ENCODE data around the gene PCSK2. TPM values are rescaled to one million over a fixed set of nuclear protein-coding genes. Genes with fewer than 3 reads are reported as not detected.

Gene PCSK2
- total and polyA plus RNA-seq, 4 donors: 0.08 to 0.14 (median 0.09) TPM; not detected in 1

DNA sequence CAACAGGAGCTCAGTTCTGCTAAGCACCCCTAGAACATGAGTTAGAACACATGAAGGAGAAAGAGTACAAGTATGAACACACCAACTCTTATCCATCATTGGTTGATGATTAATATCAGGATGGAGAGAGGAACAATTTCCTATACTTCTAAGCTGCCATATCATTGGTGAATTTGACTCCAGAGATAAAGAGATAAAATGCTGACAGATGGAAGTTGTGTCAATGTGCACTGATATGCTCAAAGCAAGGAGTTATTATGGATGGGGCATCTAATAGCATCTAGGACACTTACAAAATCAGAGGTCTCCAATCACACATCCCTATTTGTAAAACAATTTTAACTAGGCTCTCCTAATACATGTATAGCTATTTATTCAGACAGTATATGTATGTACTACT, 159.0 kb downstream of the PCSK2 start:
- no peak for DNase-seq (ENCODE audit: low spot score)
- Histone ChIP-seq H3K27ac (ENCODE audit: low read depth in 1 of 2, low read length in 2 of 2) (no peak overlapping the region), H3K4me3 (ENCODE audit: low read depth in 1 of 3, low read length in 3 of 3) (no peak overlapping the region), H3K27me3 (ENCODE audit: control insufficient read depth in 4 of 4, insufficient read depth in 4 of 4, low read length in 3 of 4) (peaks cover 0 to 4% (median 1%) of the 10 kb centered on the region in 4 donors), H3K36me3 (ENCODE audit: control insufficient read depth in 4 of 4, insufficient read depth in 3 of 4, low read depth in 1 of 4, low read length in 3 of 4) (no peaks in the 10 kb centered on the region), H3K4me1 (ENCODE audit: control insufficient read depth in 4 of 4, insufficient read depth in 4 of 4, low read length in 3 of 4) (no peaks in the 10 kb centered on the region), H3K9ac (ENCODE audit: low read depth in 1 of 2, low read length in 2 of 2) (no peak overlapping the region), H3K9me3 (ENCODE audit: control insufficient read depth in 4 of 4, low read length in 3 of 4) (no peaks in the 10 kb centered on the region)
- TF ChIP-seq TAF1 (conservative IDR thresholded peaks at IDR 0.05) (no peak), SP1 (IDR thresholded peaks at IDR 0.05) (no peak), JUND (IDR thresholded peaks at IDR 0.05) (no peak), YY1 (IDR thresholded peaks at IDR 0.05) (no peak), RXRA (IDR thresholded peaks at IDR 0.05) (no peak), HNF4A (conservative IDR thresholded peaks at IDR 0.05) (no peak), EGR1 (IDR thresholded peaks at IDR 0.05; ENCODE audit: low read depth in 2 of 2) (no peak)
- TF ChIP-seq, protein P1, sequence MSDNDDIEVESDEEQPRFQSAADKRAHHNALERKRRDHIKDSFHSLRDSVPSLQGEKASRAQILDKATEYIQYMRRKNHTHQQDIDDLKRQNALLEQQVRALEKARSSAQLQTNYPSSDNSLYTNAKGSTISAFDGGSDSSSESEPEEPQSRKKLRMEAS (IDR thresholded peaks at IDR 0.05): no peak
- TF ChIP-seq, protein P2, sequence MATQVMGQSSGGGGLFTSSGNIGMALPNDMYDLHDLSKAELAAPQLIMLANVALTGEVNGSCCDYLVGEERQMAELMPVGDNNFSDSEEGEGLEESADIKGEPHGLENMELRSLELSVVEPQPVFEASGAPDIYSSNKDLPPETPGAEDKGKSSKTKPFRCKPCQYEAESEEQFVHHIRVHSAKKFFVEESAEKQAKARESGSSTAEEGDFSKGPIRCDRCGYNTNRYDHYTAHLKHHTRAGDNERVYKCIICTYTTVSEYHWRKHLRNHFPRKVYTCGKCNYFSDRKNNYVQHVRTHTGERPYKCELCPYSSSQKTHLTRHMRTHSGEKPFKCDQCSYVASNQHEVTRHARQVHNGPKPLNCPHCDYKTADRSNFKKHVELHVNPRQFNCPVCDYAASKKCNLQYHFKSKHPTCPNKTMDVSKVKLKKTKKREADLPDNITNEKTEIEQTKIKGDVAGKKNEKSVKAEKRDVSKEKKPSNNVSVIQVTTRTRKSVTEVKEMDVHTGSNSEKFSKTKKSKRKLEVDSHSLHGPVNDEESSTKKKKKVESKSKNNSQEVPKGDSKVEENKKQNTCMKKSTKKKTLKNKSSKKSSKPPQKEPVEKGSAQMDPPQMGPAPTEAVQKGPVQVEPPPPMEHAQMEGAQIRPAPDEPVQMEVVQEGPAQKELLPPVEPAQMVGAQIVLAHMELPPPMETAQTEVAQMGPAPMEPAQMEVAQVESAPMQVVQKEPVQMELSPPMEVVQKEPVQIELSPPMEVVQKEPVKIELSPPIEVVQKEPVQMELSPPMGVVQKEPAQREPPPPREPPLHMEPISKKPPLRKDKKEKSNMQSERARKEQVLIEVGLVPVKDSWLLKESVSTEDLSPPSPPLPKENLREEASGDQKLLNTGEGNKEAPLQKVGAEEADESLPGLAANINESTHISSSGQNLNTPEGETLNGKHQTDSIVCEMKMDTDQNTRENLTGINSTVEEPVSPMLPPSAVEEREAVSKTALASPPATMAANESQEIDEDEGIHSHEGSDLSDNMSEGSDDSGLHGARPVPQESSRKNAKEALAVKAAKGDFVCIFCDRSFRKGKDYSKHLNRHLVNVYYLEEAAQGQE (IDR thresholded peaks at IDR 0.05): no peak

DNA sequence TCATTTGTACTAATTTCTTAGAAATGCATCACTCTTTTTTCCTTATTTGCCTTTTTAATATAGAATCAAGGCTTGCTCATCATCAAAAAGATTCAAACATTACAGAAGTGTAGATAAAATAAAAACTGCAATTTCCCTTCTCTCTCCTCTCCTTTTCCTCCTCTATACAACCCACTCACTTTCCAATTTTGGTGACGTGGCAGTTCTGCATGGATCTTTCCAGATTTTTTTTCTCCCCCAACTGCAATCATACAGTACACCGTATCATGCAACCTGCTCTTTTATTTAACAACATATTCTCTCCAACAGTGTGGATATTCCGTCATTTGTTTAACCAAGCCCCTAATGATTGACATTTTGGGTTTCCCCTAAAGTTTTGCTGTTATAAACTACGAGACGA, 163.8 kb downstream of the PCSK2 start:
- H3K9me3 ChIP-seq (ENCODE audit: control insufficient read depth in 4 of 4, low read length in 3 of 4): no peaks in the 10 kb centered on the region
- peaks cover 0 to 4% (median 1%) of the 10 kb centered on the region in 4 donors for H3K27me3 ChIP-seq (ENCODE audit: control insufficient read depth in 4 of 4, insufficient read depth in 4 of 4, low read length in 3 of 4)
- no peak overlapping the region for H3K4me3 ChIP-seq (ENCODE audit: low read depth in 1 of 3, low read length in 3 of 3)
- no peak overlapping the region for H3K27ac ChIP-seq (ENCODE audit: low read depth in 1 of 2, low read length in 2 of 2)
- TF ChIP-seq, protein P1 (IDR thresholded peaks at IDR 0.05): no peak
- TF ChIP-seq TAF1 (conservative IDR thresholded peaks at IDR 0.05) (no peak), HNF4G (IDR thresholded peaks at IDR 0.05) (no peak), SP1 (IDR thresholded peaks at IDR 0.05) (no peak), JUND (IDR thresholded peaks at IDR 0.05) (no peak), FOXA2 (IDR thresholded peaks at IDR 0.05) (no peak), EGR1 (IDR thresholded peaks at IDR 0.05; ENCODE audit: low read depth in 2 of 2) (no peak), RXRA (IDR thresholded peaks at IDR 0.05) (no peak), YY1 (IDR thresholded peaks at IDR 0.05) (no peak), RAD21 (IDR thresholded peaks at IDR 0.05) (no peak), NR2F2 (IDR thresholded peaks at IDR 0.05) (no peak), FOXA1 (IDR thresholded peaks at IDR 0.05) (no peak), GABPA (IDR thresholded peaks at IDR 0.05 in 1 of 2, conservative IDR thresholded peaks at IDR 0.05 in 1 of 2) (no peak)
- TF ChIP-seq, protein P3, sequence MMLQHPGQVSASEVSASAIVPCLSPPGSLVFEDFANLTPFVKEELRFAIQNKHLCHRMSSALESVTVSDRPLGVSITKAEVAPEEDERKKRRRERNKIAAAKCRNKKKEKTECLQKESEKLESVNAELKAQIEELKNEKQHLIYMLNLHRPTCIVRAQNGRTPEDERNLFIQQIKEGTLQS (IDR thresholded peaks at IDR 0.05): no peak
- TF ChIP-seq, protein P4, sequence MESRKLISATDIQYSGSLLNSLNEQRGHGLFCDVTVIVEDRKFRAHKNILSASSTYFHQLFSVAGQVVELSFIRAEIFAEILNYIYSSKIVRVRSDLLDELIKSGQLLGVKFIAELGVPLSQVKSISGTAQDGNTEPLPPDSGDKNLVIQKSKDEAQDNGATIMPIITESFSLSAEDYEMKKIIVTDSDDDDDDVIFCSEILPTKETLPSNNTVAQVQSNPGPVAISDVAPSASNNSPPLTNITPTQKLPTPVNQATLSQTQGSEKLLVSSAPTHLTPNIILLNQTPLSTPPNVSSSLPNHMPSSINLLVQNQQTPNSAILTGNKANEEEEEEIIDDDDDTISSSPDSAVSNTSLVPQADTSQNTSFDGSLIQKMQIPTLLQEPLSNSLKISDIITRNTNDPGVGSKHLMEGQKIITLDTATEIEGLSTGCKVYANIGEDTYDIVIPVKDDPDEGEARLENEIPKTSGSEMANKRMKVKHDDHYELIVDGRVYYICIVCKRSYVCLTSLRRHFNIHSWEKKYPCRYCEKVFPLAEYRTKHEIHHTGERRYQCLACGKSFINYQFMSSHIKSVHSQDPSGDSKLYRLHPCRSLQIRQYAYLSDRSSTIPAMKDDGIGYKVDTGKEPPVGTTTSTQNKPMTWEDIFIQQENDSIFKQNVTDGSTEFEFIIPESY (IDR thresholded peaks at IDR 0.05): no peak
- TF ChIP-seq, protein P2 (IDR thresholded peaks at IDR 0.05): no peak
- TF ChIP-seq, protein P5, sequence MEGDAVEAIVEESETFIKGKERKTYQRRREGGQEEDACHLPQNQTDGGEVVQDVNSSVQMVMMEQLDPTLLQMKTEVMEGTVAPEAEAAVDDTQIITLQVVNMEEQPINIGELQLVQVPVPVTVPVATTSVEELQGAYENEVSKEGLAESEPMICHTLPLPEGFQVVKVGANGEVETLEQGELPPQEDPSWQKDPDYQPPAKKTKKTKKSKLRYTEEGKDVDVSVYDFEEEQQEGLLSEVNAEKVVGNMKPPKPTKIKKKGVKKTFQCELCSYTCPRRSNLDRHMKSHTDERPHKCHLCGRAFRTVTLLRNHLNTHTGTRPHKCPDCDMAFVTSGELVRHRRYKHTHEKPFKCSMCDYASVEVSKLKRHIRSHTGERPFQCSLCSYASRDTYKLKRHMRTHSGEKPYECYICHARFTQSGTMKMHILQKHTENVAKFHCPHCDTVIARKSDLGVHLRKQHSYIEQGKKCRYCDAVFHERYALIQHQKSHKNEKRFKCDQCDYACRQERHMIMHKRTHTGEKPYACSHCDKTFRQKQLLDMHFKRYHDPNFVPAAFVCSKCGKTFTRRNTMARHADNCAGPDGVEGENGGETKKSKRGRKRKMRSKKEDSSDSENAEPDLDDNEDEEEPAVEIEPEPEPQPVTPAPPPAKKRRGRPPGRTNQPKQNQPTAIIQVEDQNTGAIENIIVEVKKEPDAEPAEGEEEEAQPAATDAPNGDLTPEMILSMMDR (IDR thresholded peaks at IDR 0.05; ENCODE audit: low read depth, low read length, missing input control): no peak
- H3K9ac ChIP-seq (ENCODE audit: low read depth in 1 of 2, low read length in 2 of 2): no peak overlapping the region
- no peak for DNase-seq (ENCODE audit: low spot score)
- WGBS: 63% methylated on average over 5 of the region's 5 CpGs
- H3K36me3 ChIP-seq (ENCODE audit: control insufficient read depth in 4 of 4, insufficient read depth in 3 of 4, low read depth in 1 of 4, low read length in 3 of 4): no peaks in the 10 kb centered on the region
- no peaks in the 10 kb centered on the region for H3K4me1 ChIP-seq (ENCODE audit: control insufficient read depth in 4 of 4, insufficient read depth in 4 of 4, low read length in 3 of 4)

All from liver (tissue), 9 donors.